ENCODE data around the gene AMACR.

- TF ChIP-seq CTCF (conservative IDR thresholded peaks at IDR 0.05; ENCODE audit: low read length): no peak
- no peak for TF ChIP-seq EZH2phosphoT487 (IDR thresholded peaks at IDR 0.05; ENCODE audit: borderline replicate concordance, low read depth, low read length)
Measured at GRCh38 chr5:34008802-34009201, 952 bp upstream of the AMACR start.

Data from OCI-LY7 (cell line).